Astrocyte (in vitro differentiated cells and primary cell): ENCODE data around the gene ABCA1.

Experiments used
- CTCF ChIP-seq: IDR thresholded peaks from 2 replicates; pipeline ENCODE4 v1.5.1; 2011; ENCODE audit warnings: low read depth, mild to moderate bottlenecking, inconsistent platforms, low read length, moderate library complexity; ENCODE audit not compliant: insufficient read depth
- EZH2 ChIP-seq: IDR thresholded peaks from 2 replicates; pipeline ENCODE4 v1.6.1; 2012; ENCODE audit warnings: mild to moderate bottlenecking, low read length, inconsistent platforms; ENCODE audit not compliant: insufficient read depth

GRCh38 chr9:104841601-104842141, 86.3 kb downstream of the ABCA1 start:
- TF ChIP-seq EZH2 (no peak), CTCF (no peak)
